Measurements from ENCODE around the gene YTHDF1. TPM values are rescaled to one million over a fixed set of nuclear protein-coding genes. Genes with fewer than 3 reads are reported as not detected.

Gene YTHDF1
- total and polyA plus RNA-seq, 2 donors (not counting 1 experiment from before 2014, with no cell fraction given), result 16.3 to 25.9 TPM

- Histone ChIP-seq H3K9ac (ENCODE audit: insufficient read depth, low read length) (no peak overlapping the region), H3K36me3 (ENCODE audit: control insufficient read depth, insufficient read depth, low read length) (peaks cover 8% of the 10 kb centered on the region)
- TF ChIP-seq CTCF (conservative IDR thresholded peaks at IDR 0.05 in 1 of 2, IDR thresholded peaks at IDR 0.05 in 1 of 2; ENCODE audit: low read depth in 1 of 2, low read length in 2 of 2), result no peak
- no peak for TF ChIP-seq EZH2 (IDR thresholded peaks at IDR 0.05; ENCODE audit: low read length, missing control alignments)
These were observed 3.6 kb downstream of the YTHDF1 start for GRCh38 chr20:63212393-63212730.

GRCh38 chr20:63210011-63210605 lies 5.8 kb downstream of the YTHDF1 start:
- H3K9me3 ChIP-seq (ENCODE audit: control insufficient read depth, insufficient read depth, low read depth, low read length), result no peaks in the 10 kb centered on the region
- no peak overlapping the region for H3K27ac ChIP-seq (ENCODE audit: insufficient read depth, low read length)
- no peak overlapping the region for H3K4me3 ChIP-seq (replicated peaks in 1 of 4; ENCODE audit: control extremely low read depth in 1 of 4, insufficient read depth in 1 of 4, low read depth in 3 of 4, low read length in 4 of 4)
- H4K20me1 ChIP-seq (ENCODE audit: control insufficient read depth, extremely low read depth, insufficient read depth, low read length), result no peaks in the 10 kb centered on the region
- no peak for DNase-seq (ENCODE audit: low read depth in 2 of 2)
- H3K36me3 ChIP-seq (ENCODE audit: control insufficient read depth, insufficient read depth, low read length), result peaks cover 11% of the 10 kb centered on the region
- peaks cover 71% of the 10 kb centered on the region for H3K79me2 ChIP-seq (ENCODE audit: control insufficient read depth, insufficient read depth, low read length)
- no peaks in the 10 kb centered on the region for H3K27me3 ChIP-seq (ENCODE audit: control insufficient read depth, insufficient read depth, low read length)
- H2AFZ ChIP-seq (ENCODE audit: low read length), result no peak overlapping the region
- H3K4me2 ChIP-seq (ENCODE audit: extremely low read depth, insufficient read depth, low read length), result no peak overlapping the region
- H3K4me1 ChIP-seq (ENCODE audit: control insufficient read depth, extremely low read depth, insufficient read depth, low read length), result peaks cover 5% of the 10 kb centered on the region
- TF ChIP-seq EZH2 (IDR thresholded peaks at IDR 0.05; ENCODE audit: low read length, missing control alignments) (no peak), CTCF (conservative IDR thresholded peaks at IDR 0.05 in 1 of 2, IDR thresholded peaks at IDR 0.05 in 1 of 2; ENCODE audit: low read depth in 1 of 2, low read length in 2 of 2) (no peak)
- H3K9ac ChIP-seq (ENCODE audit: insufficient read depth, low read length), result no peak overlapping the region

More at GRCh38 chr20:63212393-63212730, 3.6 kb downstream of the YTHDF1 start:
- Histone ChIP-seq H3K27ac (ENCODE audit: insufficient read depth, low read length) (no peak overlapping the region), H3K27me3 (ENCODE audit: control insufficient read depth, insufficient read depth, low read length) (no peaks in the 10 kb centered on the region), H3K4me3 (replicated peaks in 1 of 4; ENCODE audit: control extremely low read depth in 1 of 4, insufficient read depth in 1 of 4, low read depth in 3 of 4, low read length in 4 of 4) (no peak overlapping the region), H4K20me1 (ENCODE audit: control insufficient read depth, extremely low read depth, insufficient read depth, low read length) (no peaks in the 10 kb centered on the region), H3K9me3 (ENCODE audit: control insufficient read depth, insufficient read depth, low read depth, low read length) (no peaks in the 10 kb centered on the region), H3K4me2 (ENCODE audit: extremely low read depth, insufficient read depth, low read length) (no peak overlapping the region), H3K4me1 (ENCODE audit: control insufficient read depth, extremely low read depth, insufficient read depth, low read length) (peaks cover 5% of the 10 kb centered on the region), H2AFZ (ENCODE audit: low read length) (no peak overlapping the region), H3K79me2 (ENCODE audit: control insufficient read depth, insufficient read depth, low read length) (peaks cover 66% of the 10 kb centered on the region)
- no peak for DNase-seq (ENCODE audit: low read depth in 2 of 2)

- H3K9me3 ChIP-seq (ENCODE audit: control insufficient read depth, insufficient read depth, low read depth, low read length), result no peaks in the 10 kb centered on the region
- no peak overlapping the region for H3K27ac ChIP-seq (ENCODE audit: insufficient read depth, low read length)
- peaks cover 19% of the 10 kb centered on the region for H3K36me3 ChIP-seq (ENCODE audit: control insufficient read depth, insufficient read depth, low read length)
- TF ChIP-seq EZH2 (IDR thresholded peaks at IDR 0.05; ENCODE audit: low read length, missing control alignments) (no peak), CTCF (conservative IDR thresholded peaks at IDR 0.05 in 1 of 2, IDR thresholded peaks at IDR 0.05 in 1 of 2; ENCODE audit: low read depth in 1 of 2, low read length in 2 of 2) (no peak)
- H3K27me3 ChIP-seq (ENCODE audit: control insufficient read depth, insufficient read depth, low read length), result no peaks in the 10 kb centered on the region
- no peak overlapping the region for H3K9ac ChIP-seq (ENCODE audit: insufficient read depth, low read length)
- peaks cover 59% of the 10 kb centered on the region for H3K79me2 ChIP-seq (ENCODE audit: control insufficient read depth, insufficient read depth, low read length)
- no peak overlapping the region for H3K4me2 ChIP-seq (ENCODE audit: extremely low read depth, insufficient read depth, low read length)
- H4K20me1 ChIP-seq (ENCODE audit: control insufficient read depth, extremely low read depth, insufficient read depth, low read length), result no peaks in the 10 kb centered on the region
- H2AFZ ChIP-seq (ENCODE audit: low read length), result no peak overlapping the region
- DNase-seq (ENCODE audit: low read depth in 2 of 2), result no peak
- no peaks in the 10 kb centered on the region for H3K4me1 ChIP-seq (ENCODE audit: control insufficient read depth, extremely low read depth, insufficient read depth, low read length)
- H3K4me3 ChIP-seq (replicated peaks in 1 of 4; ENCODE audit: control extremely low read depth in 1 of 4, insufficient read depth in 1 of 4, low read depth in 3 of 4, low read length in 4 of 4), result no peak overlapping the region
These were observed 7.5 kb downstream of the YTHDF1 start for GRCh38 chr20:63208346-63208909.

Data from fibroblast of lung (primary cell).